K562 (cell line): ENCODE results near the gene UBR3. TPM values are rescaled to one million over a fixed set of nuclear protein-coding genes. Genes with fewer than 3 reads are reported as not detected.
A peak's percentile ranks its signal among the peaks of the same experiment; 100 is the strongest.

Experiments
- AFF1 ChIP-seq, 2 experiments: fragments of 450-650 bp; IDR thresholded peaks; 2 replicates each; pipeline ENCODE4 v1.6.1; 2018; ENCODE audit warnings: mild to moderate bottlenecking in 2 of 2, low read depth in 1 of 2; ENCODE audit not compliant: partially characterized antibody in 2 of 2
- CBX8 ChIP-seq: fragments of 200-600 bp; sonication (generic); IDR thresholded peaks from 2 replicates; pipeline ENCODE4 v1.6.1; 2012; ENCODE audit warnings: borderline replicate concordance, mixed run types, low read depth, mild to moderate bottlenecking, moderate library complexity, mixed read lengths, low read length, control low read depth, inconsistent platforms; ENCODE audit not compliant: poor library complexity, severe bottlenecking; ENCODE audit errors: extremely low read depth
- CEBPZ ChIP-seq: fragments of 150-350 bp; IDR thresholded peaks from 2 replicates; pipeline ENCODE4 v1.6.1; 2014; ENCODE audit warnings: low read depth, mild to moderate bottlenecking, low read length, borderline replicate concordance
- CTBP1 ChIP-seq: fragments of 450-650 bp; IDR thresholded peaks from 2 replicates; pipeline ENCODE4 v1.6.1; 2016; ENCODE audit warnings: borderline replicate concordance
- CXXC5 ChIP-seq: fragments of 250-450 bp; sonication (Bioruptor Pico); IDR thresholded peaks from 2 replicates; pipeline ENCODE4 v1.8.0; 2022; ENCODE audit warnings: inconsistent platforms, mild to moderate bottlenecking, moderate library complexity
- E2F5 ChIP-seq: sonication (generic); formaldehyde crosslinking; IDR thresholded peaks from 2 replicates; pipeline ENCODE4 v1.8.0; 2022; ENCODE audit warnings: mild to moderate bottlenecking, missing genetic modification reagents
- EGR1 ChIP-seq: fragments of 450-650 bp; conservative IDR thresholded peaks from 2 replicates; pipeline ENCODE4 v1.6.1; 2017; ENCODE audit warnings: mild to moderate bottlenecking
- GTF2E2 ChIP-seq: fragments of 200-800 bp; sonication (Bioruptor generic); IDR thresholded peaks from 2 replicates; pipeline ENCODE4 v1.6.1; 2016; ENCODE audit warnings: missing genetic modification characterization, missing compliant biosample characterization
- HCFC1 ChIP-seq: IDR thresholded peaks from 2 replicates; pipeline ENCODE4 v1.6.1; 2012; ENCODE audit warnings: low read depth, low read length, improper control_type of control experiment
- HDAC8 ChIP-seq: fragments of 450-650 bp; IDR thresholded peaks from 2 replicates; pipeline ENCODE4 v1.6.1; 2016; ENCODE audit warnings: mild to moderate bottlenecking, missing genetic modification characterization, moderate library complexity, missing compliant biosample characterization
- IRF2 ChIP-seq: sonication (generic); formaldehyde crosslinking; IDR thresholded peaks from 2 replicates; pipeline ENCODE4 v1.8.1; 2022; ENCODE audit warnings: mild to moderate bottlenecking, missing genetic modification reagents
- LARP7 ChIP-seq: fragments of 450-650 bp; IDR thresholded peaks from 2 replicates; pipeline ENCODE4 v1.6.1; 2016
- MEF2A ChIP-seq: IDR thresholded peaks from 2 replicates; pipeline ENCODE4 v1.6.1; 2011; ENCODE audit warnings: low read depth, mild to moderate bottlenecking, low read length, moderate library complexity; ENCODE audit not compliant: control insufficient read depth
- MYC ChIP-seq, 2 experiments: fragments of 250-450 bp in 1 of 2; sonication (Bioruptor Pico) in 1 of 2; IDR thresholded peaks; 2 replicates each; pipeline versions ENCODE4 v1.5.1 to v1.6.1; 2012 to 2021; ENCODE audit warnings: low read depth in 2 of 2, borderline replicate concordance in 1 of 2, improper control_type of control experiment in 1 of 2, low read length in 1 of 2, mild to moderate bottlenecking in 1 of 2, moderate library complexity in 1 of 2
- NBN ChIP-seq: fragments of 450-650 bp; IDR thresholded peaks from 2 replicates; pipeline ENCODE4 v1.6.1; 2016; ENCODE audit warnings: low read depth, mild to moderate bottlenecking
- STAT5B ChIP-seq: fragments of 250-450 bp; sonication (Bioruptor Pico); IDR thresholded peaks from 2 replicates; pipeline ENCODE4 v1.8.0; 2021; ENCODE audit warnings: mild to moderate bottlenecking, inconsistent platforms
- SUPT5H ChIP-seq: fragments of 450-650 bp; IDR thresholded peaks from 2 replicates; pipeline ENCODE4 v1.6.1; 2016
- ZBTB17 ChIP-seq: fragments of 450-650 bp; formaldehyde crosslinking; IDR thresholded peaks from 2 replicates; pipeline ENCODE4 v1.4.0; 2020; ENCODE audit warnings: mild to moderate bottlenecking
- ZNF12 ChIP-seq: sonication (generic); formaldehyde crosslinking; IDR thresholded peaks from 2 replicates; pipeline ENCODE4 v1.4.0; 2020; ENCODE audit warnings: mild to moderate bottlenecking, missing genetic modification reagents
- ZNF24 ChIP-seq: fragments of 450-650 bp; IDR thresholded peaks from 2 replicates; pipeline ENCODE4 v1.6.1; 2016
- polyA plus RNA-seq, 8 experiments: library from polyadenylated mRNA; depleted of rRNA in 4 of 8; stranded (reverse) in 5 of 8; unstranded in 3 of 8; fragments of >200 nt; fragmentation: Nextera tagmentation in 2 of 8; fragmentation: Illumina TruSeq in 1 of 8; extraction: Ambion mirVana in 2 of 8; extraction: Trizol in 1 of 8; gene quantifications; 2 replicates each; pipeline versions ENCODE4 v1.2.1 to v1.2.3, GENCODE V29; 2011 to 2014; ENCODE audit warnings: inconsistent platforms in 1 of 8, missing spikeins in 1 of 8
- total RNA-seq, 7 experiments: library from RNA; depleted of rRNA in 6 of 7; stranded (reverse); fragments of >200 nt in 6 of 7; fragmentation: Illumina TruSeq in 2 of 7; extraction: Trizol in 2 of 7; gene quantifications; 2 replicates each; pipeline versions ENCODE4 v1.2.1 to v1.2.3, GENCODE V29; 2011 to 2021; ENCODE audit warnings: low replicate concordance in 1 of 7

The UBR3 gene
- total and polyA plus RNA-seq, 9 of the 15 experiments (the other 6 are each of a cell fraction or from before 2014, with no cell fraction given) = 14.4 to 63.5 (median 40.4) TPM

GRCh38 chr2:169839954-169840746 lies 12.9 kb downstream of the UBR3 start (continued):
- TF ChIP-seq HDAC8 (tag) (no peak), GTF2E2 (no peak), ZBTB17 (no peak; the same call in 1 of the 2 replicates), STAT5B (no peak), HCFC1 (no peak), IRF2 (CRISPR knock-in tag) (no peak), SUPT5H (no peak), CXXC5 (CRISPR knock-in tag) (peak; percentile 35), ZNF12 (peak; percentile 57; the same call in 1 of the 2 replicates), ZNF24 (no peak), CEBPZ (no peak), LARP7 (0 out of 2 replicates have a peak, but pooled peaks have one; percentile 35), EGR1 (no peak), CBX8 (no peak), AFF1 (IDR thresholded peaks at IDR 0.05; ENCODE audit: low read depth in 1 of 2, partially characterized antibody in 2 of 2) (peak; percentile 8 to 56), CTBP1 (peak; percentile 82), NBN (peak; percentile 96), E2F5 (no peak), MEF2A (no peak), MYC (IDR thresholded peaks at IDR 0.05; ENCODE audit: low read depth, low read length) (peak; percentile 64), MYC (CRISPR knock-in tag; IDR thresholded peaks at IDR 0.05; ENCODE audit: borderline replicate concordance, low read depth) (no peak)
